ENCODE data around the gene CNPY1. TPM values are rescaled to one million over a fixed set of nuclear protein-coding genes. Genes with fewer than 3 reads are reported as not detected.

The CNPY1 gene
- polyA plus RNA-seq, 1 donor from 2014 or later: 0.36 TPM

DNA sequence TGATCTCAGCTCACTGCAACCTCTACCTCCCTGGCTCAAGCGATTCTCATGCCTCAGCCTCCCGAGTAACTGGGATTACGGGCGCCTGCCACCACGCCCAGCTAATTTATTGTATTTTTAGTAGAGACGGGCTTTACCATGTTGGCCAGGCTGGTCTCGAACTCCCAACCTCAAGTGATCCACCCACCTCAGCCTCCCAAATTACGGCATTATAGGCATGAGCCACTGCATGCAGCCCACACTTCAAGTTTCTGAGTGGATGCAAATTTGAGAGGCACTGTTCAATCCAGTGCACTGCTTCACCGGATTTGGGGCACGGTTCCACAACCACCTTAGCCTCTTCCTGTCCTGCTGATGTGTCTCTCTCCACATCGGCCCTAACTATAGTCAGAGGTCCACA lies 16.5 kb downstream of the CNPY1 start:
- H2AFZ ChIP-seq (ENCODE audit: low read depth, low read length): no peak overlapping the region
- H3K9me2 ChIP-seq (ENCODE audit: insufficient read depth, low read length): no peaks in the 10 kb centered on the region
- no peak for TF ChIP-seq EP300 (conservative IDR thresholded peaks at IDR 0.05; ENCODE audit: poor library complexity, severe bottlenecking)
- TF ChIP-seq MXI1 (conservative IDR thresholded peaks at IDR 0.05; ENCODE audit: poor library complexity, severe bottlenecking): no peak
- TF ChIP-seq POLR2AphosphoS5 (IDR thresholded peaks at IDR 0.05): no peak
- no peak for TF ChIP-seq EZH2 (IDR thresholded peaks at IDR 0.05; ENCODE audit: borderline replicate concordance, insufficient read depth, low read length, poor library complexity, severe bottlenecking)
- no peak for TF ChIP-seq RAD21 (conservative IDR thresholded peaks at IDR 0.05)
- TF ChIP-seq SMC3 (conservative IDR thresholded peaks at IDR 0.05; ENCODE audit: poor library complexity): no peak
- TF ChIP-seq, protein P1, sequence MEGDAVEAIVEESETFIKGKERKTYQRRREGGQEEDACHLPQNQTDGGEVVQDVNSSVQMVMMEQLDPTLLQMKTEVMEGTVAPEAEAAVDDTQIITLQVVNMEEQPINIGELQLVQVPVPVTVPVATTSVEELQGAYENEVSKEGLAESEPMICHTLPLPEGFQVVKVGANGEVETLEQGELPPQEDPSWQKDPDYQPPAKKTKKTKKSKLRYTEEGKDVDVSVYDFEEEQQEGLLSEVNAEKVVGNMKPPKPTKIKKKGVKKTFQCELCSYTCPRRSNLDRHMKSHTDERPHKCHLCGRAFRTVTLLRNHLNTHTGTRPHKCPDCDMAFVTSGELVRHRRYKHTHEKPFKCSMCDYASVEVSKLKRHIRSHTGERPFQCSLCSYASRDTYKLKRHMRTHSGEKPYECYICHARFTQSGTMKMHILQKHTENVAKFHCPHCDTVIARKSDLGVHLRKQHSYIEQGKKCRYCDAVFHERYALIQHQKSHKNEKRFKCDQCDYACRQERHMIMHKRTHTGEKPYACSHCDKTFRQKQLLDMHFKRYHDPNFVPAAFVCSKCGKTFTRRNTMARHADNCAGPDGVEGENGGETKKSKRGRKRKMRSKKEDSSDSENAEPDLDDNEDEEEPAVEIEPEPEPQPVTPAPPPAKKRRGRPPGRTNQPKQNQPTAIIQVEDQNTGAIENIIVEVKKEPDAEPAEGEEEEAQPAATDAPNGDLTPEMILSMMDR (IDR thresholded peaks at IDR 0.05; ENCODE audit: poor library complexity, severe bottlenecking): no peak
- TF ChIP-seq TAF1 (IDR thresholded peaks at IDR 0.05; ENCODE audit: low read depth): no peak
- TF ChIP-seq, protein P2, sequence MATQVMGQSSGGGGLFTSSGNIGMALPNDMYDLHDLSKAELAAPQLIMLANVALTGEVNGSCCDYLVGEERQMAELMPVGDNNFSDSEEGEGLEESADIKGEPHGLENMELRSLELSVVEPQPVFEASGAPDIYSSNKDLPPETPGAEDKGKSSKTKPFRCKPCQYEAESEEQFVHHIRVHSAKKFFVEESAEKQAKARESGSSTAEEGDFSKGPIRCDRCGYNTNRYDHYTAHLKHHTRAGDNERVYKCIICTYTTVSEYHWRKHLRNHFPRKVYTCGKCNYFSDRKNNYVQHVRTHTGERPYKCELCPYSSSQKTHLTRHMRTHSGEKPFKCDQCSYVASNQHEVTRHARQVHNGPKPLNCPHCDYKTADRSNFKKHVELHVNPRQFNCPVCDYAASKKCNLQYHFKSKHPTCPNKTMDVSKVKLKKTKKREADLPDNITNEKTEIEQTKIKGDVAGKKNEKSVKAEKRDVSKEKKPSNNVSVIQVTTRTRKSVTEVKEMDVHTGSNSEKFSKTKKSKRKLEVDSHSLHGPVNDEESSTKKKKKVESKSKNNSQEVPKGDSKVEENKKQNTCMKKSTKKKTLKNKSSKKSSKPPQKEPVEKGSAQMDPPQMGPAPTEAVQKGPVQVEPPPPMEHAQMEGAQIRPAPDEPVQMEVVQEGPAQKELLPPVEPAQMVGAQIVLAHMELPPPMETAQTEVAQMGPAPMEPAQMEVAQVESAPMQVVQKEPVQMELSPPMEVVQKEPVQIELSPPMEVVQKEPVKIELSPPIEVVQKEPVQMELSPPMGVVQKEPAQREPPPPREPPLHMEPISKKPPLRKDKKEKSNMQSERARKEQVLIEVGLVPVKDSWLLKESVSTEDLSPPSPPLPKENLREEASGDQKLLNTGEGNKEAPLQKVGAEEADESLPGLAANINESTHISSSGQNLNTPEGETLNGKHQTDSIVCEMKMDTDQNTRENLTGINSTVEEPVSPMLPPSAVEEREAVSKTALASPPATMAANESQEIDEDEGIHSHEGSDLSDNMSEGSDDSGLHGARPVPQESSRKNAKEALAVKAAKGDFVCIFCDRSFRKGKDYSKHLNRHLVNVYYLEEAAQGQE (IDR thresholded peaks at IDR 0.05; ENCODE audit: borderline replicate concordance): no peak
- H3K9me3 ChIP-seq (ENCODE audit: low read length): no peaks in the 10 kb centered on the region
- no peaks in the 10 kb centered on the region for H3K36me3 ChIP-seq (ENCODE audit: insufficient read depth, low read length)
- H3K4me2 ChIP-seq (ENCODE audit: low read length): no peak overlapping the region
- no peaks in the 10 kb centered on the region for H3F3A ChIP-seq (ENCODE audit: insufficient read depth, low read length, poor library complexity, severe bottlenecking)
- H3K27me3 ChIP-seq (ENCODE audit: insufficient read depth, low read depth, low read length): peaks cover 47% of the 10 kb centered on the region
- H3K9ac ChIP-seq (ENCODE audit: low read length): no peak overlapping the region
- H3K4me3 ChIP-seq (ENCODE audit: low read length): no peak overlapping the region
- no peaks in the 10 kb centered on the region for H3K79me2 ChIP-seq (replicated peaks; ENCODE audit: insufficient read depth, low read length)
- no peak overlapping the region for H3K27ac ChIP-seq (ENCODE audit: low read length)
- no peaks in the 10 kb centered on the region for H4K20me1 ChIP-seq (ENCODE audit: insufficient read depth)

DNA sequence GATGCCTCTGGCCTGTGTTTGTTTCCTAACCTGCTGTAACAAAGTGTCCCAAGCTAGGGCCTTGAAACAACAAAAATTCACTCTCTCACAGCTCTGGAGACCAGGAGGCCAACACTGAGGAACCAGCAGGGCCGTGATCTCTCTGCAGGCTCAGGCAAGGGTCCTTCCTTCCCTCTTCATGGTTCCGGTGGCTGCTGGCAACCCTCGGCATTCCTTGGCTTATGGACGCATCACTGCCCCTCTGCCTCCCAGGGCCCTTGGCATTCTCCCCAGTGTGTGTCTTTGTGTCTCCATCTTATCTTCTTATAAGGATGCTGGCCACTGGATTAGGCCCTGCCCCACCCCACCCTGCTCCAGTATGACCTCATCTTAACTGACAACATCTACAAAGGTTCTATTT lies 17.0 kb downstream of the CNPY1 start:
- no peak overlapping the region for H3K9ac ChIP-seq (ENCODE audit: low read length)
- no peaks in the 10 kb centered on the region for H4K20me1 ChIP-seq (ENCODE audit: insufficient read depth)
- no peak overlapping the region for H2AFZ ChIP-seq (ENCODE audit: low read depth, low read length)
- H3K4me3 ChIP-seq (ENCODE audit: low read length): no peak overlapping the region
- no peak overlapping the region for H3K27ac ChIP-seq (ENCODE audit: low read length)
- H3K9me2 ChIP-seq (ENCODE audit: insufficient read depth, low read length): no peaks in the 10 kb centered on the region
- H3F3A ChIP-seq (ENCODE audit: insufficient read depth, low read length, poor library complexity, severe bottlenecking): no peaks in the 10 kb centered on the region
- no peak overlapping the region for H3K4me2 ChIP-seq (ENCODE audit: low read length)
- H3K27me3 ChIP-seq (ENCODE audit: insufficient read depth, low read depth, low read length): peaks cover 42% of the 10 kb centered on the region
- H3K79me2 ChIP-seq (replicated peaks; ENCODE audit: insufficient read depth, low read length): no peaks in the 10 kb centered on the region
- no peak for TF ChIP-seq MXI1 (conservative IDR thresholded peaks at IDR 0.05; ENCODE audit: poor library complexity, severe bottlenecking)
- no peak for TF ChIP-seq EP300 (conservative IDR thresholded peaks at IDR 0.05; ENCODE audit: poor library complexity, severe bottlenecking)
- TF ChIP-seq, protein P1 (IDR thresholded peaks at IDR 0.05; ENCODE audit: poor library complexity, severe bottlenecking): no peak
- TF ChIP-seq, protein P2 (IDR thresholded peaks at IDR 0.05; ENCODE audit: borderline replicate concordance): no peak
- TF ChIP-seq POLR2AphosphoS5 (IDR thresholded peaks at IDR 0.05): no peak
- TF ChIP-seq EZH2 (IDR thresholded peaks at IDR 0.05; ENCODE audit: borderline replicate concordance, insufficient read depth, low read length, poor library complexity, severe bottlenecking): no peak
- TF ChIP-seq SMC3 (conservative IDR thresholded peaks at IDR 0.05; ENCODE audit: poor library complexity): no peak
- no peak for TF ChIP-seq RAD21 (conservative IDR thresholded peaks at IDR 0.05)
- no peak for TF ChIP-seq TAF1 (IDR thresholded peaks at IDR 0.05; ENCODE audit: low read depth)
- H3K9me3 ChIP-seq (ENCODE audit: low read length): no peaks in the 10 kb centered on the region
- no peaks in the 10 kb centered on the region for H3K36me3 ChIP-seq (ENCODE audit: insufficient read depth, low read length)
